ENCODE data around the gene EFCAB9. TPM values are rescaled to one million over a fixed set of nuclear protein-coding genes. Genes with fewer than 3 reads are reported as not detected.

The EFCAB9 gene
- total RNA-seq, 1 experiment from 2014 or later, result not detected

DNA sequence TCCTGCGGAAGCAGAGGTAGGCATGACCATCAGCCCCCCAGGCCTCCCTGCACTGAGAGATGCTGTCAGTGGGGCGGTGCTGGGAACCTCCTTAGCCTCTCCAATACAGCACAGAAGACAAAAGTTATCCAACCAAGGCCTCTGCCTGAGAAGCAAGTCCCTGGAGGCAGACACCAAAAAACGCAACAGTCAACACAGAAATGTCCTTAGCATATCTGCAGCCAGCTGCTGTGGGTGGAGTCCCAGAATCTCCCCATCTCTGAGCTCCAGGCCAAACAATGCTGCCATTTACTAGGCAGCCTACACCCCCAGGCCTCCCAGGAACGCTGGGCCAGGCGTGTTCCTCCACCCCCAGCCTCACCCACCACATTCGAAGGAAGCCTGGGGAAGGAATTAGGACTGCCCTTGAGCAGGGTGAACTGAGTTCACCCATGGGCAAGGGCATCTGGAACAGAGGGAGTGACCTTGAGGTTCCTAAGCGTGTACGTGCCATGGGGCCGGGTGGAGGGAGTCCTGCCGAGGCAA, 49.6 kb upstream of the EFCAB9 start:
- ChIA-PET POLR2A (no interaction called here), CTCF (no interaction called here), RAD21 (ENCODE audit: low non-redundant PET in 1 of 2, low total read pairs in 2 of 2, uncharacterized antibody in 2 of 2, unreplicated experiment in 2 of 2) (no interaction called here)
- H3K36me3 ChIP-seq (ENCODE audit: control insufficient read depth in 1 of 2, insufficient read depth in 2 of 2, low read length in 2 of 2), result no peaks in the 10 kb centered on the region
- H3K9me3 ChIP-seq (ENCODE audit: control insufficient read depth in 1 of 2, insufficient read depth in 1 of 2, low read depth in 1 of 2, low read length in 2 of 2), result no peaks in the 10 kb centered on the region
- H3K9me2 ChIP-seq (ENCODE audit: insufficient read depth), result no peaks in the 10 kb centered on the region
- BruUV-seq (replicated peaks), result no TSS peak
- ATAC-seq (no peak), DNase-seq (ENCODE audit: low read depth, low spot score) (no peak)
- no peaks in the 10 kb centered on the region for H3K79me2 ChIP-seq (ENCODE audit: insufficient read depth, low read length)
- H3K4me1 ChIP-seq (ENCODE audit: control insufficient read depth in 1 of 2, insufficient read depth in 2 of 2, low read length in 2 of 2), result no peaks in the 10 kb centered on the region
- no peak overlapping the region for H2AFZ ChIP-seq (ENCODE audit: low read depth, low read length, poor library complexity, severe bottlenecking)
- H3K4me2 ChIP-seq (ENCODE audit: low read length), result no peak overlapping the region
- H3K4me3 ChIP-seq (replicated peaks in 1 of 2; ENCODE audit: low read depth in 1 of 2, low read length in 2 of 2), result no peak overlapping the region
- H3K27me3 ChIP-seq (ENCODE audit: insufficient read depth, low read length), result no peaks in the 10 kb centered on the region
- intact Hi-C loops (cut with micrococcal nuclease), result no loop called here
- H3K9ac ChIP-seq (ENCODE audit: low read length), result no peak overlapping the region
- H4K20me1 ChIP-seq (ENCODE audit: insufficient read depth), result no peaks in the 10 kb centered on the region
- H3K27ac ChIP-seq (ENCODE audit: low read depth, low read length), result no peak overlapping the region
- TF ChIP-seq POLR2A (IDR thresholded peaks at IDR 0.05; ENCODE audit: borderline replicate concordance, extremely low read depth, insufficient read depth, insufficient read length) (no peak), ZNF274 (IDR thresholded peaks at IDR 0.05; ENCODE audit: low read depth, low read length) (no peak), SRF (IDR thresholded peaks at IDR 0.05; ENCODE audit: low read depth) (no peak), CBX3 (IDR thresholded peaks at IDR 0.05; ENCODE audit: low read depth) (no peak), FOSL1 (IDR thresholded peaks at IDR 0.05; ENCODE audit: low read depth) (no peak), JUND (IDR thresholded peaks at IDR 0.05) (no peak), EZH2 (IDR thresholded peaks at IDR 0.05) (no peak), POLR2AphosphoS5 (IDR thresholded peaks at IDR 0.05; ENCODE audit: low read depth, low read length) (no peak), EGR1 (IDR thresholded peaks at IDR 0.05; ENCODE audit: low read depth) (no peak), ZFX (IDR thresholded peaks at IDR 0.05) (no peak), YY1 (IDR thresholded peaks at IDR 0.05; ENCODE audit: extremely low read depth, insufficient replicate concordance, low read depth, low read length) (no peak), EZH2phosphoT487 (IDR thresholded peaks at IDR 0.05; ENCODE audit: borderline replicate concordance) (no peak), SIN3A (IDR thresholded peaks at IDR 0.05; ENCODE audit: low read depth) (no peak), ELF1 (IDR thresholded peaks at IDR 0.05; ENCODE audit: borderline replicate concordance, low read depth) (no peak), RAD21 (IDR thresholded peaks at IDR 0.05; ENCODE audit: low read depth) (no peak), CEBPB (IDR thresholded peaks at IDR 0.05; ENCODE audit: low read depth) (no peak)
- TF ChIP-seq, protein P1, sequence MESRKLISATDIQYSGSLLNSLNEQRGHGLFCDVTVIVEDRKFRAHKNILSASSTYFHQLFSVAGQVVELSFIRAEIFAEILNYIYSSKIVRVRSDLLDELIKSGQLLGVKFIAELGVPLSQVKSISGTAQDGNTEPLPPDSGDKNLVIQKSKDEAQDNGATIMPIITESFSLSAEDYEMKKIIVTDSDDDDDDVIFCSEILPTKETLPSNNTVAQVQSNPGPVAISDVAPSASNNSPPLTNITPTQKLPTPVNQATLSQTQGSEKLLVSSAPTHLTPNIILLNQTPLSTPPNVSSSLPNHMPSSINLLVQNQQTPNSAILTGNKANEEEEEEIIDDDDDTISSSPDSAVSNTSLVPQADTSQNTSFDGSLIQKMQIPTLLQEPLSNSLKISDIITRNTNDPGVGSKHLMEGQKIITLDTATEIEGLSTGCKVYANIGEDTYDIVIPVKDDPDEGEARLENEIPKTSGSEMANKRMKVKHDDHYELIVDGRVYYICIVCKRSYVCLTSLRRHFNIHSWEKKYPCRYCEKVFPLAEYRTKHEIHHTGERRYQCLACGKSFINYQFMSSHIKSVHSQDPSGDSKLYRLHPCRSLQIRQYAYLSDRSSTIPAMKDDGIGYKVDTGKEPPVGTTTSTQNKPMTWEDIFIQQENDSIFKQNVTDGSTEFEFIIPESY (IDR thresholded peaks at IDR 0.05; ENCODE audit: extremely low read depth, insufficient replicate concordance, low read length), result no peak
- TF ChIP-seq, protein P2, sequence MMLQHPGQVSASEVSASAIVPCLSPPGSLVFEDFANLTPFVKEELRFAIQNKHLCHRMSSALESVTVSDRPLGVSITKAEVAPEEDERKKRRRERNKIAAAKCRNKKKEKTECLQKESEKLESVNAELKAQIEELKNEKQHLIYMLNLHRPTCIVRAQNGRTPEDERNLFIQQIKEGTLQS (IDR thresholded peaks at IDR 0.05), result no peak
- TF ChIP-seq, protein P3, sequence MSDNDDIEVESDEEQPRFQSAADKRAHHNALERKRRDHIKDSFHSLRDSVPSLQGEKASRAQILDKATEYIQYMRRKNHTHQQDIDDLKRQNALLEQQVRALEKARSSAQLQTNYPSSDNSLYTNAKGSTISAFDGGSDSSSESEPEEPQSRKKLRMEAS (IDR thresholded peaks at IDR 0.05), result no peak
- TF ChIP-seq, protein P4, sequence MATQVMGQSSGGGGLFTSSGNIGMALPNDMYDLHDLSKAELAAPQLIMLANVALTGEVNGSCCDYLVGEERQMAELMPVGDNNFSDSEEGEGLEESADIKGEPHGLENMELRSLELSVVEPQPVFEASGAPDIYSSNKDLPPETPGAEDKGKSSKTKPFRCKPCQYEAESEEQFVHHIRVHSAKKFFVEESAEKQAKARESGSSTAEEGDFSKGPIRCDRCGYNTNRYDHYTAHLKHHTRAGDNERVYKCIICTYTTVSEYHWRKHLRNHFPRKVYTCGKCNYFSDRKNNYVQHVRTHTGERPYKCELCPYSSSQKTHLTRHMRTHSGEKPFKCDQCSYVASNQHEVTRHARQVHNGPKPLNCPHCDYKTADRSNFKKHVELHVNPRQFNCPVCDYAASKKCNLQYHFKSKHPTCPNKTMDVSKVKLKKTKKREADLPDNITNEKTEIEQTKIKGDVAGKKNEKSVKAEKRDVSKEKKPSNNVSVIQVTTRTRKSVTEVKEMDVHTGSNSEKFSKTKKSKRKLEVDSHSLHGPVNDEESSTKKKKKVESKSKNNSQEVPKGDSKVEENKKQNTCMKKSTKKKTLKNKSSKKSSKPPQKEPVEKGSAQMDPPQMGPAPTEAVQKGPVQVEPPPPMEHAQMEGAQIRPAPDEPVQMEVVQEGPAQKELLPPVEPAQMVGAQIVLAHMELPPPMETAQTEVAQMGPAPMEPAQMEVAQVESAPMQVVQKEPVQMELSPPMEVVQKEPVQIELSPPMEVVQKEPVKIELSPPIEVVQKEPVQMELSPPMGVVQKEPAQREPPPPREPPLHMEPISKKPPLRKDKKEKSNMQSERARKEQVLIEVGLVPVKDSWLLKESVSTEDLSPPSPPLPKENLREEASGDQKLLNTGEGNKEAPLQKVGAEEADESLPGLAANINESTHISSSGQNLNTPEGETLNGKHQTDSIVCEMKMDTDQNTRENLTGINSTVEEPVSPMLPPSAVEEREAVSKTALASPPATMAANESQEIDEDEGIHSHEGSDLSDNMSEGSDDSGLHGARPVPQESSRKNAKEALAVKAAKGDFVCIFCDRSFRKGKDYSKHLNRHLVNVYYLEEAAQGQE (IDR thresholded peaks at IDR 0.05; ENCODE audit: low read depth), result no peak
